Measurements from ENCODE around the gene ISG20.

ISG20 gene

DNA sequence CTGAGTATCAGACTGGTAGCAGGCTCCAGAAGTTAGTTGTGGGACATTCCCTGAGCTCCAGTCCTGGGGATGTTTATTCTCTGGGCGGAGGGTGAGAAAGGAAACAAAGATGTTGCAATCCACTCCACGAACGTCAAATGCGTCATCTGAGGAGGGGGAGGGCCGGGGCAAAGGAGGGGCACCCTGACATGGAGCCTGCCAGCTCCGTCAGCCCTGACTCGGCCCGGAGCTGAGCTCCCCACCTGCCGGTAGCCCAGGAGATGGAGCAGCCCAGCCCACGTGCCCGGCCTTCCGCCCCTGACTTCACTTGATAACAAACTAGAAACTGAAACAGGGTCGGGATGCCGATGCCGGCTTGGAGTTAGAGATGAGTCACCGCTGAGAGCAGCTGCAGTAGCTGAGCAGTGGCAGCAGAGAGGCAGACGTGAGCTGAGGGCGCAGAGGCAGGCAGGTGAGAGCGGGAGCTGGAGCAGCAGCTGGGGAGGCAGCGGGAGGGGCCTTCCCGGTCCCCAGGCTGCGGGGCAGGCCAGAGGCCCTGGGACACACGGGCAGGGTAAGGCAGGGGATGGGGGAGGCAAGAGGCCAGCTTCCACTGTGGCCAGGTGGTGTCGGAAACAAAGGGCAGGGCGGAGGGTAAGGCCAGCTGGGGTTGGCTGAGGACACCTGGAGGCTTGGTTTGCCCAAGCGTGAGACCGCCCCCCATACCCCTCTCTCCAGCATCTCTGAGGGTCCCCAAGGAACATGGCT is at the start of gene ISG20:
ISG20 (plus strand) TSS at position 391 of the 747 bp plus-strand sequence; CDS start at position 742, 351 bp downstream.
- peak; percentile 100 for DNase-seq

DNA sequence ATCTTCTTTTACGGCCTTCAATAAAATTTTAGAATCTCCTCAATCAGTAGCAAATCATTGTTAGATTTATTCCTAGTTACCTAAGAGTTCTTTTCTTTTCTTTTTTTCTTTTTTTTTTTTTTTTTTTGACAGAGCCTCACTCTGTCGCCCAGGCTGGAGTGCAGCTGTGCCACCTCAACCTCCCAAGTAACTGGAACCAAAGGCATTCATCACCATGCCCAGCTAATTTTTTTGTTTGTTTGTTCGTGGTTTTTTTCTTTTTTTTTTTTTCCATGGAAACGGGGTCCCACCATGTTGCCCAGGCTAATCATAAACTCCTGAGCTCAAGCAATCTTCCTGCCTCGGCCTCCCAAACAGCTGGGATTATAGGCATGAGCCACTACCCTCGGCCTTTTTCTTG is 48.1 kb upstream of the ISG20 start:
- DNase-seq: no peak

DNA sequence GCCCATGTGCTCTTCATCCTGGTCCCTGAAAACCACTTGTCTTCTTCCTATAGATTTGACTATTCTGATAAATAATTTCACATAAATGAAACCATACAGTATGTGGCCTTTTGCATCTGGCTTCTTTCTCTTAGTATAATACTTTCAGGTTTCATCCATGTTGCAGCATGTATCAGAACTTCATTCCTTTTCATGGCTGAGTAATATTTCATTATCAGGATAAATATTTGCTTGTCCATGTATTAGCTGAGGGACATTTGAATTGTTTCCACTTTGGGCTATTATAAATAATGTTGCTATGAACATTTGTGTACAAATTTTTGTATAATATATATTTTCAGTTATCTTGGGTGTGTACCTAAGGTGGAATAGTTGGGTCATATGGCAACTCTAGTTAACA is 47.4 kb upstream of the ISG20 start:
- no peak for DNase-seq

DNA sequence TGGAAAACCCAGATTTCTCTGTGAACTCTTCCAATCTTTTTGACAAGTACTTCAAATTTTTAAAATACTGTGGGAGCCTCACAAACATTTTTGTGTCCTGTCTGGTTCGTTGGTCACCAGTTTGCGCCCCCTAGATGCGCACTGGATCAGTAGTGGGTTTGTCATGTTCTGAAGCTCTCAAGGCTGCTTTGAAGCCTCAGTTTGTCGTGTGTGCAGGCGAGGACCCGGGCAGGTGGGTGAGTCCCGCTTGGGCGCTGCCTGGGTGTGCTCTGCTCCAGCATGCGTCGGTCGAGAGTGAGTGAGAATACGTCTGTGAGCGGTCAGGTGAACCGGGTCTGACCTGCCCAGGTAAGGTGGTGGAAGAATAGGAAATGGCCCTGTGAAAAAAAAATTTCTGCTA is 34.9 kb upstream of the ISG20 start:
- no peak for DNase-seq

DNA sequence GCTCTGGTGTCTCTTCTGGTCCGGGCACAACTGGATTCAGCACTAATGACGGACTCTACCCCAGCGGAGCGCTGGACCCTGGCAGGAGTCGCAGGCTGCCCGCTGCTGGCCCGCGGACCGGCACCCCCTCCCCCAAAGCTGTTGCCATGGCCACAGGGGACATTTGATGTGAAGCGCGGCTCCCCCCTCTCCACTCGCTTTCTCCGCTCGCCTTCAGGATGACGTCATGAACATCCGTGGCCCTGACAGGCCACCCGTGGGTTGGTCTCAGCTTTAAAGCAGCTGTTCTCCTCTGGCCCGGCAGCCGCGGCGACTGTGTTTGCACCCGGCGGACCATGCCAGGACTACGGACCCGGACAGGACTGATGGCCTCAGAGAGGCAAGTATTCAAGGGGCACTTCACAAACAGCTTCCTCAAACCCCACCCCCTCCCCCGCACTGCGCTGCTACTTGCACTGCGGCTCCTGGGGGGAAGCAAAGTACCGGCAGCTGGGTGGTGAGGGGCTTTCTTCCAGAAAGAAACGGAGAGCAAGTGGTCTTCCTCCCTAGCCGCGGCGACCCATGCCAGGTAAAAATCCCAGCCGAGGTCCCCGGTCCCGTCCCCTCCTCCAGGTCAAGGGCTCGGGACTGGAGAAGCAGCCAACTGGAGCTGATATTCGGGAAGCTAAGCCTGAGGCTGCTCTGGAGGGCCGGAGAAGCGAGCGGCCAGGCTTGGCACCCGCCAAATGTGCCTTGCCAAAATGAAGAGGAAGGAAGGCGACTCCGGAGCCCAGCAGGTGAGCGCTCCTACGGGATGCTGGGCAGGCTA is 34.2 kb upstream of the ISG20 start:
- no peak for DNase-seq

DNA sequence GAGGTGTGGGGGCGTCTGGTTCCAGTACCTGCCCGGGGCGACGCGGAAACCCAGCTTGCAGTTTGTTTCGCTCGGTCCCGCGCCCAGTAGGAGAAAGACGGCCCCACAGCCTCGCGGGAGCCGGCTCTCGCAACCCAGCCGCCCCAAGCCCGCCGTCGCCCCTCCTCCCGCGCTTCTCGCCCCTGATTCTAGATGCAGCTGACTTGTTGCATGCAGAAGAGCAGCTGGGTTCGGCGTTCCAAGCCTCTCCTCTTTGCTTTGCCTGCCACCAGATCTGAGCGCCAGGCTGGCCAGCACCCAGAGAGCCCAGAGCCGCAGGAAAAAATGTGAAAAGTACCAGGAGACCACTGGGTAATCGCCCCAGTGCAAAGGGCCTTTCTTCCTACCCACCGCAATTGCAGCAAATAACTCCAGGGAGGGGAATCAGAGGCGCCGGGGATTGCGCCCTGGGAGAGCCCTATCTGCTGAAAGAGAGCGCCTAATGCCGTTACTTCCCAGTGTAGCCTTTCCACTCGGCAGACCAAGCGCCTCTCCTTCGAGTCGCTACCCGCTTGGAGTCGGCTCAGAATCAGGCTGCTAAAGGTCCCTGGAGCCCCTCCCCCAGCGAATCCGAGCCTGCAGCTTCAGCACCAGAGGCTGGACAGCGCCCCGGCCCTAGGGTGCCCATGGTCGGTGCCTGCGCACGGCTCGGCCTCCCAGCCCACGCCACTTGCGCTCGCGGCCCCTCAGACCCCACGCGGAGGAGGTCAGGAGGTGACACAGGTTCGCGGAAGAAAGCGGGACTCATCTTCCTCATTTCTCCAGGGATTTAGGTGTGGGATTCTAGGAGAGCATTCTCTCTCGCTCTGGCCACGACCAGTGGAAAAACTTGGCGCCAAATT is 33.4 kb upstream of the ISG20 start:
- DNase-seq: no peak

DNA sequence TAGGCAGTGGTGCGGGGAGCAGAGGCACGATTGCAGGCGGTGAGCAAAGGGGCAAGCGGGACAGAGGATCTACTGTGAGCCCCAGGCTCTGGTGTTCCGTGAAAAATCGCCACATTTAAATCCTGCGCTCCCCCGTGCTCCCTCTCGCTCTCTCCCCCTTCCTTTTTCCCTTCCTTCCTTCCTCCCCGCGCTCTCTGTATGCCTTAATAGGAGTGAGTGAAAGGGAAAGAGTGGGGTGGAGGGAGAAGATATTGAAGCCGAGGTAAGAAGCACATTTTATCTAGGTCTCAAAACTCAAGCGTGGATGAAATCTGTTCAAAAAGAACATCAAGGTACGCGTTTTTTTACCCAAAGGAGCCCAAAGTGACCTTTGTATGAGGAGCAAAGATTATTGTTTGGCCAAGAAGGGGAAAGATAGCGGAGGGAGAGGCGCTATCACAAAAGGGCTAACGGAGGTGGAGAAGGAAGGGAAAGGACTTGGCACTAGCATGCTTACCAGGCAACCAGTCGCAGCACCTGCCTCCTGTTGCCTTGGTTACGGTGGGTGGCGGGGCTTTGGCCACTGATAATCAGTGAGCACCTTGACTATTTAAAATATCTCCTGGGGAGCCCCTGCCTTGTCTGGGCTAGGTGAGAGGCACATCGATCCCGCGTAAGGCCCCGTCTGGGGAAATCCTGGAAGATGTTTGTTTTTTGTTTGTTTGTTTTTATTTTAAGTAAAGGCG is 32.6 kb upstream of the ISG20 start:
- no peak for DNase-seq

DNA sequence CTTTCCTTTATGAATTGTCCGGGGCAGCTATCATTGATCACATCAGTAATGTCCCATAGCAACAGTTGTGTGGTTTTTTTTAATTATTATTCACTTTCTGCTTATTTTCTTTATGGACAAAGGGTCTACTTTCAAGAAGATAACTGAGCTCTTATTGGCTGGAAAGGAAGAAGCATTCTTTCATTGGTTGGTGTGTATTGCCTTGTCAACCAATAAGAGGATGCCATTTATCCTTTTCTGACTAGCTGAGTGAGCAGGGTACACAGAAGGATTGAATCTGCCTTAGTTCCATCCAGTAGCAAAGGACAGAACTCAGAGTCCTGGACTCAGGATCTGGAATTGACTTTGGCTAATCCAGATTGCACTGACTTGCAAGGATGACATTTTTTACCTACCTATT is 30.9 kb upstream of the ISG20 start:
- no peak for DNase-seq

DNA sequence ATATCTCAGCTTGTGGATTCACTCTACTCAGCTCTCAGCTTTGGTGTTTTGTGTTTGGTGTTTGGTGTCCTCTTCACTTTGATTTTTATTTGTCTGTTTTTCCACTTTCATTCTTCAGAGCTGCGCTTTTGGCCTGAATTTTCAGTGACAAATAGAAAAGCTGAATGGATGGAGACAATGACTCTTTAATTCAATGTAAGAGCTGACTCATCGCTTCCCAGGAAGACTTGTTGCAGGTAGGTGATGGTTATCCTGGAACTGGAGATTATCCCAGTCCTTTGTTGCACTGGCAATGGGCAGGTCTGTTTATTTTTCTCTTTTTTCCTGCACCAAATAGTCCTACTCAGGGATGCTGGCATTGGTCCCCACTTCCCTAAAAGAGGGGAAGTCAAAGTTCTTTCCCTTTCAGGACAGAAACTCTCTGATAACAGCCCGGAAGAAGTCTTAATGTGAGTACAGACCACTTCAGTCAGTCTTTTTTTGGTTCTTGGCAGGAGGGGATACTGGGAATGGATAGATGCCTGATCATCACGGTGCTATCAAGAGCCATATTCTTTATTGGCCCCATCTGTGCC is 30.1 kb upstream of the ISG20 start:
- no peak for DNase-seq

DNA sequence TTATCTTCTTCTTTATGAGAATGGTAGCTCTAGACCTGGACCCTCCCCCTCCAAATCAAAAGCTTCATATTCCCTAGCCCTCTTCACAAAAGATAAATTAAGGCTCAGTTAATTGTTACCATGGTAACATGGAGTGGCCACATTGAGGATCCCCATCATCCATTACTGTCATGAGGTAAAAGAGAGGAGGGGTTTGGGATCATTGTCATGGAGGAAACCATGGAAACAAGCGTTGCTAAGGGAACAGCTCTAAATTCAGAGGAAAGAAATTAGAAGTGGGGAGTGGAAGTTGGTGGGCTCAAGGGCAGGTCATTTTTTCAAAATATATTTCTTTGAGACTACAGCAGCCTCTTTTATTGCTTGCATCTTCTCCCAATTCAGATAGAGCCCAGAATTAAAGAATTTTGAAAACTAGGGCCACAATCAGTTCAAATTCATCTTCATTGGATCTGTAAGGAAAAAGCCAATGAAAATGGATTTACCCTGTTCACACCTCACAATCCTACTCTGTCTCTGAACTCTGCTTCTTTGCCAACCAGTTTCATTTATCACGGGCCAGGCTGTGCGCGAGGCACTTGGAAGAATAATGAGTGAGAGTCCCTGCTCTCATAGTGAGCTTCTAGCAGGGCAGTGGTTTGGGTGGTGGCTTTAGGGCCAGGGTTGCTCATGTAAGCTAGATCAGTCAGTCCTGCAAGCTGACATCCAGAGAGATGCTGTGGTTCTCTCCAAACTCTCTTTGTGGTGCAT is 29.3 kb upstream of the ISG20 start:
- DNase-seq: no peak

DNA sequence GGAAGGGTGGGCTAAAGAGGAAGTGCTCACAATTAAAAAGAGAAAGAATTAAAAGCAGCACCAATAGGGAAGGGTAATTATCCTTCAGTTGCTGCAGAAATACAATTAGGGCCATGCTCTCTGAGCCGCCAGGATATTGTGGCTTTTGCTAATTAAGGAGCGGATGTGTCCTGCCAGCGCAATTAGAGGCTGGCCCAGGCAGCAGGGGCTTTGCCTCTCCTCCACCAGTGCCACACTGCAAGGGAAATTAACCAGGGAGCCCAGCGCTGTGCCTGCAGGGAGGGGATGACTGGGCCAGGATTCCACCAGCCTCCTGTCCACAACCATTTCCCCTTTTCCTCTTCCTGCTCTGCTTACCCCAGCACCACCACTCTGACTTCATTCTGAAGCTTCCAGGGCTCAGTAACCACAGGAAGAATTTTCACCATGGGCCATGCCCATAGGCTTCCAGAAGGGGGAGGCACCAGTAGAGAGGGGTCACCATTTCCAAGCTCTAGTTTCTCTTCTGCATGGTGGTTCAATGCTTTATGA is 28.1 kb upstream of the ISG20 start:
- peak; percentile 53 for DNase-seq

DNA sequence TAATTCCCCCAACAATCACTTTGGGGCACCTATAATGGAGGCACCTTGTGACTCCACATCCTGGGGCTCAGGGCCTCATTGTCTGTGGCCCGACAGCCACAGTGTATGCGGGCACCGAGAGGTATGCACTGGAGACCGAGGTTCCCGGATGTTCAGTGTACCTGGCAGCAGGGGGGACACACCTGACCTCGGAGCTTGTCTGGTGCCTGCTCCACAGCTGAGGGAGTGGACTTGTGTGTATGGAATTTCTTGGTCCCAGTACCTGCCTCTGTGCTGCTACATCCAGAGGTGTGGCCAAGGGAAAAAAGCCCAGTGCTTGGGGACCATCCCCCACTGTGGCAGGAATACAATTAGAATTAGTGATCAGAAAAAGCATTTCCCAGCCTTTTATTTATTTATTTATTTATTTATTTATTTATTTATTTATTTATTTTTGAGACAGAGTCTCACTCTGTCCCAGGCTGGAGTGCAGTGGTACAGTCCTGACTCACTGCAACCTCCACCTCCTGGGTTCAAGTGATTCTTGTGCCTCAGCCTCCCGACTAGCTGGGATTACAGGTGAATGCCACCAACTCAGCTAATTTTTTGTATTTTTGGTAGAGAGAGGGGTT is 26.5 kb upstream of the ISG20 start:
- DNase-seq: no peak

DNA sequence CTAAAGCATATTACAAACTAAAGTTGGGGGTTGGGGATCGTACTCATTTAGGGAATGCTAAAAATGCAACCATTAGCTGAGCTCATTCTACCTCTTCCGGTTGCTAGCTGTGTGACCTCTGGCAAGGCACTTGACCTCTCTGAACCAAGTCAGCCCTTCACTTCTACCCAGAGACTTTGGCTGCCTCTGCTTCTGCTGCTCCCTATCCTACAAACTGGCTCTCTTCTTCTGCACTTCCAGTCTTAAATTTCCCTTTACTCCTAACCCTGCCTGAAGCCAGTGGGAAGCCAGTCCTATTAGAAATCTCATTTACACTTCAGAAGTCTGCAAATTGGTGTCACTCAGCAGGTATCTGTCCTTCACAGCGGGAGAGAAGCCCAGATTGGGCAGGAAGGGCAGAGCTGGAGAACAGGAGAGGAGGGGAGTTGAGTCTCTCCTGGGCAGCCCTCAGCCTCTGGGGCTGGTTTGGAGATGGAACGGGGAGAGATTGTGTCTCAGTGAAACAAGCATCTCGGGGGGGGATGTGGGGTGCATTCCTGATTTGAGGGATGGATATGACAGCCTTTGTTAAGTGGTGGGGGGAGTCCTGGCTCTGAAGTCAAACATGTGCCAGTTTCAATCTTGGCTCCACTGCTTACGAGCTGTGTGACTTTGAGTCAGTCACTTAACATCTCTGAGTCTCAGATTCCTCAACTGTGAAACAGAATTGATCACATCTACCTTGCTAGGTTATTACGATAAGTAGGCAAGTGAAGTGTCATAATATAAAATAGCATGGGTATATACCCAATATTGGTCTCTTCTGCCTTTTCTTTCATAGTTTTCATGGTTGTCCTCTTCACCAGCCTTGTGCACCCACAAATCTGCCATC is 25.5 kb upstream of the ISG20 start:
- peak; percentile 42 for DNase-seq

DNA sequence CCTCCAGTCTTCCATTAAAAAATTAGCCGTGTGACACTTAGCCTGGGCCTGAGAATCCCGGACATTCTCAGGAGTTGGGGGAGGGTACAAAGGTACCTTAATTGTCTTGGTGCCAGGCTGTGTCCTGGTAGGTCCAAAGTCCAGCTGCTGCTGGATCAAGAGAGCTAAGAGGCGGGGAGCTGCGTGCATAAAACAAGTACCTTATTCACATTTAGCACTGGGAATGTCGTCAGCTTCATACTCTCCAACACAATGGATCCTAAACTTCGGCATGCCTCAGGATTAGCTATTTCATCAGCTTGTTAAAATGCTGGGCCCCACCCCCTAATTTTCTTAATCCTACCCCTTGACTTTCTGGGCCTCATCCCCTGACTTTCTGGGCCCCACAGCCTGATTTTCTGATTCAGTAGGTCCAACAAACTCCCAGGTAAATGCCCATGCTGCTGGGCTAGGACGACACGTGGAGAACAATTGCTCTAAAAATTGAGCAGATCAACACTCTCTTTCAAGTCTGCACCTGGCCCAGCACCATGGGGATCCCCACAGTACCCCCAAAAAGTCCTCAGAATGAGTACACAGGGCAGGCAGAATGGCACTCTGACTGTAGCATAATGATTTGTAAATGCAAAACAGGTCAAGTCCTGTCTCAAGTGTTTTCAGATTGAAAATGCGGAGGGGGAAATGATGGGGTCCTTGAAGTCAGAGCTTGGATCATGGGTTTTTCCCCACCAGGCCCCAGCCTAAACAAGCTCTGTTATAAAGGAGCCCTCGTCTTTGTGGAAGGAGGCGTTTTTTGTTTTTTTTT is 23.3 kb upstream of the ISG20 start:
- DNase-seq: no peak

DNA sequence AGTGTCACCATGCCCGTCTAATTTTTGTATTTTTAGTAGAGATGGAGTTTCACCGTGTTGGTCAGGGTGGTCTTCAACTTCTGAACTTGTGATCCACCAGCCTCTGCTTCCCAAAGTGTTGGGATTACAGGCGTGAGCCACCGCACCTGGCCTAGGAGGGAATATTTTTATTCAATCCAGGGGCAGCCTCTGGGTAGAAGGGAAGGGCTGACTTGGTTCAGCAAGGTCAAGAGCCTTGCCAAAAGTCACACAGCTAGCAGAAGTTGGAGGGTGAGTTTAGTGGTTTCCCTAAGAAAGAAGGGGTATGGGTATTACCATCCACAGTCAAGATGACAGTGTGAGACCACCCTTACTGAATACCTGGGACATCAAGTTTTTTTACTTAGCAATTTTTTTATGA is 22.6 kb upstream of the ISG20 start:
- no peak for DNase-seq

DNA sequence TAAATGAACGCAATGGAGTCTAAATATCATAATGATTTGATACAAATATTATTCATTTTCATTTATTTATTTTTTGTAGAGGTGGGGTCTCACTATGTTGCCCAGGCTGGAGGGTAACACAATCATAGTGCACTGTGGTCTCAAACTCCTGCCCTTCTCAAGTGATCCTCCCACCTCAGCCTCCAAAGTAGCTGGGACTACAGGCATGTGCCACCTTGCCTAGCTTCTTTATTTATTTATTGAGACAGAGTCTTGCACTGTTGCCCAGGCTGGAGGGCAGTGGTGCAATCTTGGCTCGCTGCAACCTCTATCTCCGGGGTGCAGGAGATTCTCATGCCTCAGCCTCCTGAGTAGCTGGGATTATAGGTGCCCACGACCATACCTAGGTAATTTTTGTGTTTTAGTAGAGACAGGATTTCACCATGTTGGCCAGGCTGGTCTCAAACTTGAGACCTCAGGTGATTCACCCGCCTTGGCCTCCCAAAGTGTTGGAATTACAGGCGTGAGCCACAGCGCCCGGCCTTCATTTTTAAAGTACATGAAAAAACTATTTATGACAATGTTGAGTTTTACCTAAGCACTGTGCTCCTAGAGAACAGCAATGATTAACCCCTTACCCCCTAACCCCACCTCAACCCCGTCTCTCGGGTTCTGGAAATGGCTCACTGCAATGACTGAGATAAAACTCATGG is 21.6 kb upstream of the ISG20 start:
- no peak for DNase-seq

DNA sequence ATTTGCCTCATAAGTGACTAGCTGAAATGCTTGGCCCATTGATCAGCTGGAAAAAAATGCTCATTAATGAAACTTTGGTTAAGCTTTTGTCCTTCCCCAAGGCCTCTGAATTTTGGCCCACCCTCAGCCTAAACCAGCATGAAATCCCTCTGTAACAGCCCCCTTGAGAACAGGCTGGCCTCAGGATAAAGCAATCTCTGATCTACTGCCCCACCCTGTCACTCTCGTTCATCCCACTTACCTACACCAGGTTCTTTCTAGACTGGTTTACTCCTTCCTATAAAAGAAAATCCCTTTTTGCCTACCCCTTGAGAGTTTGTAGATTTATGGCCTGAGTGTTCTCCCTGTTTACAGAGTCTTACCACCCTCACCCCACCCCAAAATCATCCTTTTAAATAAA is 21.0 kb upstream of the ISG20 start:
- DNase-seq: no peak

DNA sequence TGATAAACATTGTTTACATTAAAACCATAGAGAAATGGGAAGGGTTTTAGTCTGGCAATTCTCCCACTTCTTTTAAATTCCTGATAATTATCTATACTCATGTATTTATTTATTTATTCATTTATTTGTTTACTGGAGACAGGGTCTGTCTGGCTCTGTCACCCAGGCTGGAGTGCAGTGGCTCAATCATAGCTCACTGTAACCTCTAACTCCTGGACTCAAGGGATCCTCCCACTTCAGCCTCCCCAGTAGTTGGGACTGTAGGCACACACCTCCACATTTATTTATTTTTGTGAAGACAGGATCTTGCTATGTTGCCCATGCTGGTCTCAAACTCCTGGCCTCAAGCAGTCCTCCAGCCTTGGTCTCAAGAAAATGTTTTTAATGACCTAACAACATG is 20.1 kb upstream of the ISG20 start:
- DNase-seq: no peak
